NT2/D1 (cell line): ENCODE data around the gene MAST4.

Experiments used
- DNase-seq: peaks from one replicate; pipeline ENCODE4 v3.0.0-alpha.2; 2011; ENCODE audit warnings: low read depth, low spot score
- H3K27me3 ChIP-seq: 2 replicates; pipeline ENCODE4 v1.6.0; 2011; ENCODE audit warnings: mild to moderate bottlenecking; ENCODE audit not compliant: insufficient read length, insufficient read depth
- H3K36me3 ChIP-seq: 2 replicates; pipeline ENCODE4 v1.6.1; 2011; ENCODE audit warnings: mild to moderate bottlenecking, low read length, mixed read lengths; ENCODE audit not compliant: insufficient read depth, insufficient read length
- H3K4me1 ChIP-seq: 2 replicates; pipeline ENCODE4 v1.5.1; 2011; ENCODE audit not compliant: insufficient read depth, insufficient read length
- H3K4me3 ChIP-seq: 2 replicates; pipeline ENCODE4 v1.5.1; 2011; ENCODE audit warnings: low read depth; ENCODE audit not compliant: insufficient read length
- H3K9ac ChIP-seq: 2 replicates; pipeline ENCODE4 v1.6.0; 2011; ENCODE audit warnings: low read depth; ENCODE audit not compliant: insufficient read length
- H3K9me3 ChIP-seq: 2 replicates; pipeline ENCODE4 v1.5.1; 2011; ENCODE audit warnings: mild to moderate bottlenecking, low read length; ENCODE audit not compliant: insufficient read depth
- SUZ12 ChIP-seq: IDR thresholded peaks from 2 replicates; pipeline ENCODE4 v1.6.1; 2011; ENCODE audit not compliant: insufficient read length, insufficient read depth; ENCODE audit errors: extremely low read depth
- YY1 ChIP-seq: IDR thresholded peaks from 2 replicates; pipeline ENCODE4 v1.6.1; 2011; ENCODE audit not compliant: insufficient read length, insufficient read depth
- ZNF274 ChIP-seq: IDR thresholded peaks from 2 replicates; pipeline ENCODE4 v1.6.1; 2011; ENCODE audit warnings: mild to moderate bottlenecking, low read depth, low read length

The MAST4 gene

DNA sequence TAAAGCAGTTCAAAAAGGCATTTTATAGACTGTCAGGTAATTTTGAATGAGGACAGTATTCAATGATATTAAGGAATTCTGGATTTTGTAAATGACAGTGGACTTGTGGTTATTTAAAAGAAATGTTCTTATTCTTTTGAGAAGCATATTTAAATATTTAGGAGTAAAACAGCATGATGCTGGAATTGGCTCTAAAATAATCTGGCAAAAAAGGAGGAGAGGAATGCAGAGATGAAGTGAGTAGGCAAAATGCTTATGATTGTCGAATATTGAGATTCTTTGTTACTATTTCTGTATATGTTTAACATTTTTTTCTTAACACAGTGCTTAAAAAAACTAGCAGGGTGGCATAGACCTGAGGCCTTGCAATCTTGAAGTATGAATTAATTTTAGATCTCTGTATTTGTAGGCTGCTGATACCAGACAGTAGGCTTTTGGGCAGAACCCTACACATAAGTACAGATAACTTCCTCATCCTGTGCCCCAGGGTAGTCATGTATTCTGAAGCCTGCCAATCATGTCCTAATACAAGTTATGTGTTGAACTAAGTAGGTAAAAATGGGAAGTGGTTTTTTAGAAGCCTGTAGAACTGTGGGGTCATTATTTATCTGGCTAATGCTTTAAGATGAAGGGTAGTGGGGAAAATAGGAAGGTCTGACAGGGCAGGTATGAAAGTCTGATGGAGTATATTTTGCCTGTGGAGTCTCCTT, 591.0 kb downstream of the MAST4 start:
- Histone ChIP-seq H3K4me1 (peaks cover 3% of the 10 kb centered on the region), H3K9ac (no peak overlapping the region), H3K4me3 (no peak overlapping the region), H3K36me3 (no peaks in the 10 kb centered on the region), H3K27me3 (peaks cover 2% of the 10 kb centered on the region), H3K9me3 (no peaks in the 10 kb centered on the region)
- no peak for DNase-seq
- TF ChIP-seq ZNF274 (no peak), SUZ12 (no peak), YY1 (no peak)

GRCh38 chr5:67188274-67189078, 592.3 kb downstream of the MAST4 start:
- TF ChIP-seq YY1: no peak
- no peak for TF ChIP-seq ZNF274
- TF ChIP-seq SUZ12: no peak
- peaks cover 3% of the 10 kb centered on the region for H3K4me1 ChIP-seq
- no peak overlapping the region for H3K4me3 ChIP-seq
- H3K36me3 ChIP-seq: no peaks in the 10 kb centered on the region
- H3K27me3 ChIP-seq: peaks cover 2% of the 10 kb centered on the region
- DNase-seq: no peak
- peaks cover 5% of the 10 kb centered on the region; the same call in 1 of the 2 replicates for H3K9me3 ChIP-seq
- no peak overlapping the region for H3K9ac ChIP-seq

DNA sequence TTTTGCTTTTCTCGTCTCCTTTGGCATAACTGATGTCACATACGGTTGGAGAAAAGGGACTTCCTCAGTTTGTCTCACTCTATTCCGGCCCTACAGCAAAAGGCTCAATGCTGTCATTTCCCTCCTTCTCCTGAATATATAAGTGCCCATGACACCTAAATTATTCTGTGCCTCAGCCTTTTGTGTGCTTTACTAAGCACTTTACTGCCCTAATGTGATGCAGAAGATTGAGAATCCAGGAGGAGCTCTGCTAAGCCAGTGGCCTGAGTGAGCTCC, 592.8 kb downstream of the MAST4 start:
- H3K9ac ChIP-seq: no peak overlapping the region

DNA sequence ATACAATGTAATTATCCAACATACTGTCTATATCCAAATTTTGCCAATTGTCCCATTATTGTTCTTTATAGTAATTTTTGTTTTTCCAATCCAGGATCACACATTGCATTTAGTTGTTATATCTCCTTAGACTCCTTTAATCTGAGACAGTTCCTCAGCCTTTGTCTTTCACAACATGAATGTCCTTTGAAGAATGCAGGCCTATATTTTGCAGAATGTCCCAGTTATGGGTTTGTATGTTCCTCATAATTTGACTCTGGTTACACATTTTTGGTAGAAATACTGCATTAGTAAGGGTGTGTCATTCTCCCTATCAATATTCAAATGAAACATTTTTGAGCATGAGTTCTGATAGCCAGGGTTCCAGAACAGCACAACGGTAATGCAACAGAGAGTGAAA, 593.7 kb downstream of the MAST4 start:
- TF ChIP-seq ZNF274 (no peak), YY1 (no peak)
- peaks cover 3% of the 10 kb centered on the region for H3K4me1 ChIP-seq
- H3K27me3 ChIP-seq: no peaks in the 10 kb centered on the region
- H3K9ac ChIP-seq: no peak overlapping the region
- no peak overlapping the region for H3K4me3 ChIP-seq
- peaks cover 5% of the 10 kb centered on the region; the same call in 1 of the 2 replicates for H3K9me3 ChIP-seq
- no peaks in the 10 kb centered on the region for H3K36me3 ChIP-seq
- DNase-seq: no peak

More for the DNA sequence above, 592.8 kb downstream of the MAST4 start:
- Histone ChIP-seq H3K4me1 (peaks cover 3% of the 10 kb centered on the region), H3K9me3 (peaks cover 5% of the 10 kb centered on the region; the same call in 1 of the 2 replicates), H3K27me3 (no peaks in the 10 kb centered on the region), H3K4me3 (no peak overlapping the region), H3K36me3 (no peaks in the 10 kb centered on the region)
- no peak for DNase-seq
- no peak for TF ChIP-seq YY1
- no peak for TF ChIP-seq ZNF274
- TF ChIP-seq SUZ12: no peak

- no peak for DNase-seq
- no peak overlapping the region for H3K4me3 ChIP-seq
- no peaks in the 10 kb centered on the region for H3K36me3 ChIP-seq
- H3K9ac ChIP-seq: no peak overlapping the region
- peaks cover 3% of the 10 kb centered on the region for H3K4me1 ChIP-seq
- TF ChIP-seq SUZ12: no peak
- TF ChIP-seq YY1: no peak
- no peak for TF ChIP-seq ZNF274
- peaks cover 5% of the 10 kb centered on the region; the same call in 1 of the 2 replicates for H3K9me3 ChIP-seq
- H3K27me3 ChIP-seq: no peaks in the 10 kb centered on the region
These were observed 594.2 kb downstream of the MAST4 start for GRCh38 chr5:67190410-67190809.

- H3K4me1 ChIP-seq: peaks cover 3% of the 10 kb centered on the region
- no peaks in the 10 kb centered on the region for H3K36me3 ChIP-seq
- H3K9ac ChIP-seq: no peak overlapping the region
- no peaks in the 10 kb centered on the region for H3K27me3 ChIP-seq
- H3K9me3 ChIP-seq: peaks cover 5% of the 10 kb centered on the region; the same call in 1 of the 2 replicates
- no peak overlapping the region for H3K4me3 ChIP-seq
- no peak for TF ChIP-seq ZNF274
- TF ChIP-seq SUZ12: no peak
- TF ChIP-seq YY1: no peak
- DNase-seq: peak; percentile 48
These were observed 594.7 kb downstream of the MAST4 start for GRCh38 chr5:67190861-67191260.

- H3K36me3 ChIP-seq: no peaks in the 10 kb centered on the region
- no peaks in the 10 kb centered on the region for H3K27me3 ChIP-seq
- H3K4me1 ChIP-seq: peaks cover 3% of the 10 kb centered on the region
- no peak overlapping the region for H3K4me3 ChIP-seq
- H3K9me3 ChIP-seq: peaks cover 5% of the 10 kb centered on the region; the same call in 1 of the 2 replicates
- no peak overlapping the region for H3K9ac ChIP-seq
- TF ChIP-seq SUZ12 (no peak), YY1 (no peak), ZNF274 (no peak)
- DNase-seq: no peak
These were observed 596.7 kb downstream of the MAST4 start for GRCh38 chr5:67192719-67193438.
